HG03097 (cell line): ENCODE data around the gene DENND6B.

ENCODE experiments used
- ATAC-seq: cut with Tn5 transposase; IDR thresholded peaks from one replicate; pipeline ENCODE4 v1.9.1; 2021; ENCODE audit not compliant: unreplicated experiment, low FRiP score

DENND6B gene

DNA sequence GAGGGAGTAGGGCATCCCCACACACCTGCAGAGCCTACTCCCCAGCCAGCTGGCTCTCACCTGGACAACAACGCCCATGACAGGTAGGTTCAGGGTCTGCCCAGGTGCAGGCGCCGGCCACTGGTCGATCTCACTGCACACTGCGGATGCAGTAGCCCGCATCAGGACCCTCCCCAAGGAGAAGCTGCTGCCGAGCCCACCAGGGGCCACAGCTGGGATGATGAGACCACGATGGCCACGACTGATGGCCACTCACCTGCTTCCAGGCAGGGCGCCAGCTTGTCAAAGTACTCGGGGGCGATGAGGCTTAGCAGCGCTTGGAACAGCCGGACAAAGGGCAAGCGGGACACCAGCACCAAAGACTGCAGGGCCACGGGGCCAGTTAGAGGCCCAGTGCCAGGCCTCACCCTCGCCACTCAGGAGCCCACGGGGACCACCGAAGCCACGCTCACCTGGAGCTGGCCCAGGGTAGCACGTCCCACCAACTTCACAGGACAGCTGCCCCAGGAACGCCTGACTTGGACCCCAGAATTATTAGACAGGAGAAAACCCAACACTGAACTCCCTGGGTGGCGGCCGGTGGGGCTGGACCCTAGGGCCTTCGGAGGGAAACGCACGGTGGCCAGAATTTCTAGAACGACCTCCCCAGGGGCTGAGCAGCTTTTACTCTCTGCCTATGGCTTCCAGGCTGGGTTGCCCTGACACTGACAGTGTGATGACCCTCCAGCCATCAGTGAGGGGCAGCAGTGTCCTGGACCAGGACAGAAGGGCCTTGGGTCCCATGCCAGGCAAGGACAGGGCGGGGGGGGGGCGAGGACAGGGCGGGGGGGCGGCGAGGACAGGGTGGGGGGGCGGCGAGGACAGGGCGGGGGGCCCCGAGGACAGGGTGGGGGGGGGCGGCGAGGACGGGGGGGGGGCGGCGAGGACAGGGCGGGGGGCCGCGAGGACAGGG, 10.4 kb downstream of the DENND6B start:
- no peak for ATAC-seq

DNA sequence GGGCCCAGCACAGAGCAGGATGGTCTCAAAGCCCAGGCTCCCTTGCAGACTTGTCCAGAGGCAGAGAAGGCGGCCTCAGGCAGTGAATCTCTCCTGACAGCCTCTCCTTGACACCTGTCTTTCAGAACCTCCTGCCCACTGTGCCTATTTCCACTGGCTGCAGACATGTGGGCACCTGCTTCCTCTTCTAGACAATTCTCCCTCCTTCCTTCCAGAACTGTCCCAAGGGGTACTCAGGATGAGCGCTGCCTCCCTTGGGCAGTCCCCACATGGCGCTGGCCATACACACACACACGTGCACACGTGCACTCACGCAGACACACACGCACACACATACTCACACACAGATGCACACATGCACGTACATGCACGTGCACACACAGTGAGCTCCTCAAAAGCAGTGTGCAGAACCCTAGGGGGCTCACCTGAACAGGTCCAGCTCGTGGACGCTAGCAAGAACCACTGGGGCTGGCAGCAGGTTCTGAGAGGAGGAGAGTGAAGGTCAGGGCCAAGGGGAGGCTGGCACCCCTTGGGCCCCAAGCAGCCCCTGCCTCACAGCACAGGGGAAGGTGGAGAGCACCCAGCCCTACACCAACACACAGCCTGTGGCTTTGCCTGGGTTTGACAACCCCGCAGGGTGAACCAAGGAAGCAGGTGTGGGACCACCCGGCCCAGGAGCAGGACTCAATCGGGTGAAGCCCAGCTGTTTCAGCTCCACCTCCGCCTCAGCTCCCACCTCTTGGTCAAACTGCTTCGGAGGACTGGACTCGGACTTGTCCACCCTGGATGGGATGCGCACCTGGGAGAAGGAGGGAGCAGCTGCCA, 11.3 kb downstream of the DENND6B start:
- peak; percentile 1 for ATAC-seq

DNA sequence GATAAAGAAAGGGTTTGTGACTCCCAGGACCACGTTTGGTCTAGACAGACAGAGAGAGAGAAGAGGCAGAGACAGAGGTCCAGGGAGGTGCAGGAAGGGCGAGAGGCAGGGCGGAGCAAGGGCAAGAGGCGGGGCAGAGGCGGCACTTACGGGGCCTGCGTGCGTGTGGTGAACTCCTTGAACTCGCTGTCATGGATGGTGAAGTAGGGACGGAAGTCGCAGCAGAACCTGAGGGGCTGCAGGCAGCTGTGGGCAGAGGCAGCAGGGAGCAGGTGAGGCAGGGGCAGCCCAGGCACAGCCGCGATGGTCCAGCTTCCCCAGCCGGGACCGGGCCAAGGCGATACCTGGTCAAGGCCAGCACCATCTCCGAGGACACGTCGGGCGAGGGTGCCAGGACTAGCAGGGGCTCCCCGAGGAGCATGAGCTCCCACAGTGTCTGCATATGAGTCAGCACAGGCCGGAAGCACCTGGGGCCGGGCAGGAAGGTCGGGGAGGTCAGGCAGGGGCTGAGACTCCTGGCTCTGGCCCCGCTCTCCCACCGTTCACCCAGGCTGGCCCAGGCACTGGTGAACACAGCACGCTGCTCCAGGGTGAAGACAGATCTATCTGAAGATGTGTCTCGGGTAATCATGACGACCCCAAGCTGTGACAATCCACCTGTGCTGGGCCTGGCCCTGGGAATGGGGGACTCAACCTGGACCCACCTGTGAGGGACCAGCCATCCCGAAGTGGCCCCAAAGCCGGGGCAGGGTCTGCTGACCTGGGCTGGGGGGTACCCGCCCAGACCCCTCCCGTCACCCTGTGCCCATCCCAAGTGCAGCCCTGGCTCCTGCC, 12.1 kb downstream of the DENND6B start:
- peak; percentile 55 for ATAC-seq

- ATAC-seq, result no peak
These were observed 12.7 kb downstream of the DENND6B start for GRCh38 chr22:50314081-50314454.

- no peak for ATAC-seq
These were observed 13.2 kb downstream of the DENND6B start for GRCh38 chr22:50313600-50313999.

- no peak for ATAC-seq
These were observed 13.8 kb downstream of the DENND6B start for GRCh38 chr22:50313021-50313420.

DNA sequence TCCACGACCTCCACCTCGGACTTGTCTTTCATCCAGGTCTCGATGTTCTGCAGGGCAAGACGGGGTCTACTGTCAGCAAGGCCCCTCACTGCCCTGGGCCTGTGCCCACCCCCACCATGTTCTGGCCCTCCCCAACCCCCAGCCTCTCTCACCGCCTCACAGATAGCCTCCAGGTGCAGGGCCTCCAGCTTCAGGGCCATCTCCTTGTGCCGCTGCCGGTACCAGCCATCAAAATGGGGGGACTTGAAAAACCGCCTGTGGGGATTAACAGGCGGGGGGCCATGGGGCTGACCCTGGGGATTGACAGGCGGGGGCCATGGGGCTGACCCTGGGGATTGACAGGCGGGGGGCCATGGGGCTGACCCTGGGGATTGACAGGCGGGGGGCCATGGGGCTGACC, 14.4 kb downstream of the DENND6B start:
- no peak for ATAC-seq

- no peak for ATAC-seq
These were observed 15.0 kb downstream of the DENND6B start for GRCh38 chr22:50311606-50312351.

DNA sequence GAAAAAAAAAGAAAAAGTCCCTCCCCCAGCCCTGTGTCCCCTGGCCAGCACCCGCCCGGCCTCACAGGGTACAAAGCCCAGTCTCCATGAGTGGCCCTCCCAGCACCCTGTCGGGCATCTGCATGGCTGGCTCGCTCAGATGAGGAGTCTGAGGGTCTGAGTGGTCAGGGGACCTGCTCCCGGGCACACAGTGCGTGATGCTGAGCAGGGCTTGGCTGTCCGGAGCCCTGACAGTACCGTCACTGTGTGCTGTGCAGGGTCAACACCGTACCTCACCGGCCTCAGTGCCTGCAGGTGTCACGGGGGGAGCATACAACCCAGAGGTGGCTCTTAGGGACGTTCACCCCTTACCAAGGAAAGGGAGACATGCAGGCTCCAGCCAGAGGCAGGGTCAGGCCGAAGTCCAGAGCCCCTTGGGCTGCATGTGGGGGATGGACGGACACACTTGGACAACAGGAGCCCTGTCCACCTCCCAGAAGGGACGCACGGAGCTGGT, 15.8 kb downstream of the DENND6B start:
- ATAC-seq, result no peak

DNA sequence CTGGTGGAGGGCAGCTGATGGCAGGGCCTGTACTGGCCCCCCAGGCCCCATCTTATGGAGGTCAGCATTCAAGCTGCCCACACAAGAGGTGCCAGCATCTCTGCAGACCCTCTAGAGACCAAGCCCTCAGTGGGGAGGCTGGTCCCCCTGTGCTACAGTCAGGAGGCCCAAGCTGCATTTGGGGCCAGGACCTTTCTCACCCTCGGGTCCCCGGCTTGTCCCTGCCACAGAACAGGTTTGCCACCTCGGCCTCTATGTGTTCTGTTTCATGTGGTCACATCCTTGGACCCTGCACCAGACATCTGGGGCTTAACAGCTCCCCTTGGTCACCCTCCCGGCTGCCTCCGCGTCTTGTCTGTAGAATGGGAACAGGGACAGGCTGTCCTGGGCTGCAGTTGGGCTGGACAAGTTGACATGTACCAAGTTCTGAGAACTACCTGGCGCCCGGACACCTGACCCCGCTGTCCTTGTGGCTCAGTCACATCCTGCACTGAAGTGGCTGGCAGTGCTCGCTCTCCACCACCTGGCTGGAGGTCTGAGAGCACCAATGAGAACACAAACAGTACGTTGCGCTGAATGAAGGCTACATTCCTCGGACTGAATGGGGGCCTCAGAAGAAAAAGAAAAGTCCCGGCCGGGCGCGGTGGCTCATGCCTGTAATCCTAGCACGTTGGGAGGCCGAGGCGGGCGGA, 16.6 kb downstream of the DENND6B start:
- ATAC-seq, result no peak

- ATAC-seq, result no peak
These were observed 17.2 kb downstream of the DENND6B start for GRCh38 chr22:50309601-50309991.

DNA sequence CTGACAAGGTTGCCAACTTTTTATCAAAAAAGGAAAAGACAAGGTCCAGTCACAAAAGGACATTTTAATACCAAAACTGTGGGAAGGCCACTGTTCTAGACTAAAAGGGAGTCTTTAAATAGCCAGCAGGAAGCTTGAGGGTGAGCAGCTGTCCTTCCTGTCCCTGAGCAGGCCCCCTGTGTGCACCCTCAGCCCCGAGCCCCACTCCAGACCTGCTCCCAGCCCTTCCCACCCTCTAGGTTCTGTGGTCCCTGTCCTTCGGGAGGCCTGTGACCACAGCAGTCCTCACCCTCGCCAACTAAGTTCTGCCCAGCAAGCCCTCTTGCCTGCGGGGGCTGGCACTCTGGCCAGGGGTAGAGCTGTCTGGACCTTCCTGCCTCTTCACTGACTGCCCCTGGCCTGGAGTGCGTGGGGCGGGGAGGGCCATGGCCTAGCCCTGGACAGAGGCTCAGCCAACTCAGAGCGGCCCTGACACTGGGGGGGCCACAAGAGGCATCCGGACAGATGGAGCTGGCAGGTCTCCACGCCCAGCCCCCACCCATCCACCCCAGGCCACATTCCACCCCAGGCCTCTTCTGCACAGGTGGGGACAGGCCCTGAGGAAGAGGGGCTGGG, 17.7 kb downstream of the DENND6B start:
- no peak for ATAC-seq

- no peak for ATAC-seq
These were observed 18.2 kb downstream of the DENND6B start for GRCh38 chr22:50308597-50308935.

DNA sequence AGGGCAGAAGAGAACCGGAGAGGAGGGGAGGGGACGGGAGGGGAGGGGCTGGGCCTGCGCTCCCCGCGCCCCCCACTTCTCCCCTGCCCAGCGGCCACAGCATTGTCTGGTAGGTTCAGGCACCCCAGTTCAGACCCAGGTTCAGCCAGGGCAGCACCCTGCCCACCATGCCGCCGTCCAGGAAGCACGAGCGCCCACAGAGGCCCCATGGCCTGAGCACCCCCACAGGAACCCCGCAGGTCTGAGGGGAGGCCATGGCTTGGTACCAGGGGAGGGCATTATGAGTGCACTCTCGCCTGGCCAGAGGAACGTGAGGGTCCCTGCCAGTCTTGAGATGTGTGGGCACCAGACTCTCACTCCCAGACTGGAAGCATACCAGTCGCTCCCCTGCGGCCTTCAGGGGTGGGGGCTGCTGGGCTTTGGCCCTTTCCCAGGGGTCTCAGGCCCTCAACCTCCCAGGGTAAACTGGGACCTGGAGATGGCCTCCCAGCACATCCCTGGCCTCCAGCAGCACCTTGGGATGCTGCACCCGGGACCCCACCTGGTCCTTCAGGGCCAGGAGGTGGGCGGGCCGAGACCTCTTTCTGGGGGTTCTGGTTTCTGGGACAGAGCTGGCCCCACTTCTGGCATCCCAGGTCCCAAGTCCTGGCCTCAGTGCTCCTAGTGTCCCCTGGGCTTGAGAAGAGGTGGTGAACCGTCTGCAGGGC, 18.8 kb downstream of the DENND6B start:
- ATAC-seq, result no peak

DNA sequence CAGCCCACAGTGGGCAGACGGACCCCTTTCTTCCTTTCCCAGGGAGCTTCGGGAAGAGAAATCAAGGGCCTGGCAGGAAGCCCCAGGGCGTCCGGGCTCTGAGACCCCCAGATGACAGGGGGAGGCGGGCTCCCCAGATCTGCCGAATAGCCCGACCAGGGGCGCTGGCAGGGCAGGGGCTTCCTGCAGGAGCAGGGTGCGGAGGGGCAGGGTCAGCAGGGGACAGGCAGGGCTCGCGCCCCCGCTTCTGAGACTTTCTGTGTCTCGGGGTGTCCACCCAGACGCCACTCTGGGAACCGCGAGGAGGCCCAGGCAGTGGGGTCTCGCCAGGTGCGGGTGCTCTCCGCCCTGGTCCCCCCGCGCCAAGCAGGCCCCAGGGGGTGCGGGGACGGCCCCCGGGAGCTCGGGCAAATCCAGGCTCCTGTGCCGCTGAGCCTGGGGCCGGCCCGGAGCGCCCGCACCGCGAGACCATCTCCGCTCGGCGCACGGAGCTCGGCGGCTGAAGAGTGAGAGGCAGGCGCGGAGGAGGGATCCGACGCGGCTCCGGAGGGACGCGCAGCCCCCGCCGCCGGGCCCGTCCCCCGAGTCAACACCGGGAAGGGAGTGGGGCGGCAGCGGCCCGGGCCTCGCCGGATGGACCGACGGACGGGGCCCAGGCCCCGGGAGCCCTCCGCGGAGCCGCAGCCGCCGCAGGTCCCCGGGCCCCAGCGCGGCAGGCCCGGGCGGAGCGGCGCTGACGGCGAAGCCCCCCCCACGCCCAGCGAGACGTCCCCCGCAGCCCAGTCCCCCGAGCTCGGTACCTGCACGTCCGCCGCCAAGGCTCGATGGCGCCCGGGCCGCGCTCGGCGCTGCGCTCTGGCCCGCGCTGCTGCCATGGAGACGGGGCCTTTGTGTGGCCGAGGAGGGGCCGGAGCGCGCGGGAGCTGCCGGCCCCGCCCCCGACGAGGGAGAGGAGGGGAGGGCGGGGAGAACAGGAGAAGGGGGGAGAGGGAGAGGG, 19.8 kb downstream of the DENND6B start, which contains the start of gene PLXNB2:
Gene PLXNB2 (minus strand): TSS at position 894 of the 997 bp plus-strand sequence. CDS start 17,062 bp downstream, outside the sequence.
- no peak for ATAC-seq

- no peak for ATAC-seq
These were observed 20.8 kb downstream of the DENND6B start for GRCh38 chr22:50305923-50306566.
